ENCODE measurements around the gene GPATCH8. TPM values are rescaled to one million over a fixed set of nuclear protein-coding genes. Genes with fewer than 3 reads are reported as not detected.

GPATCH8 gene
- total and polyA plus RNA-seq, 9 of the 15 experiments (the other 6 are each of a cell fraction or from before 2014, with no cell fraction given): 10.6 to 29.6 (median 13.2) TPM

GRCh38 chr17:44385287-44386181 is 117.7 kb downstream of the GPATCH8 start (continued):
- no peak for TF ChIP-seq TBL1XR1 (IDR thresholded peaks at IDR 0.05; ENCODE audit: low read length in 2 of 2)
- no peak for TF ChIP-seq CBFB (CRISPR knock-in tag; IDR thresholded peaks at IDR 0.05)
- TF ChIP-seq JUND (IDR thresholded peaks at IDR 0.05; ENCODE audit: borderline replicate concordance, low read depth, low read length): no peak
- TF ChIP-seq JUND (tag; IDR thresholded peaks at IDR 0.05; ENCODE audit: borderline replicate concordance, low read depth, low read length): no peak
- TF ChIP-seq POU5F1 (IDR thresholded peaks at IDR 0.05; ENCODE audit: borderline replicate concordance, low read depth, low read length, partially characterized antibody): no peak
- TF ChIP-seq FOXO4 (CRISPR knock-in tag; IDR thresholded peaks at IDR 0.05): no peak
- no peak for TF ChIP-seq ZNF311 (CRISPR knock-in tag; IDR thresholded peaks at IDR 0.05)
- no peak for TF ChIP-seq SFPQ (IDR thresholded peaks at IDR 0.05; ENCODE audit: low read depth, low read length)
- TF ChIP-seq NFXL1 (CRISPR knock-in tag; IDR thresholded peaks at IDR 0.05): no peak
- no peak for TF ChIP-seq ZNF507 (tag; conservative IDR thresholded peaks at IDR 0.05)
- TF ChIP-seq TAF15 (IDR thresholded peaks at IDR 0.05; ENCODE audit: low read depth, low read length): no peak
- TF ChIP-seq CXXC5 (CRISPR knock-in tag; IDR thresholded peaks at IDR 0.05): peak; percentile 69
- no peak for TF ChIP-seq ATF4 (CRISPR knock-in tag; IDR thresholded peaks at IDR 0.05)
- no peak for TF ChIP-seq STAG1 (CRISPR knock-in tag; IDR thresholded peaks at IDR 0.05; ENCODE audit: borderline replicate concordance)
- TF ChIP-seq ZKSCAN1 (IDR thresholded peaks at IDR 0.05; ENCODE audit: low read depth, low read length): no peak
- no peak for TF ChIP-seq KAT2B (IDR thresholded peaks at IDR 0.05; ENCODE audit: low read depth, low read length)
- TF ChIP-seq, protein P1, sequence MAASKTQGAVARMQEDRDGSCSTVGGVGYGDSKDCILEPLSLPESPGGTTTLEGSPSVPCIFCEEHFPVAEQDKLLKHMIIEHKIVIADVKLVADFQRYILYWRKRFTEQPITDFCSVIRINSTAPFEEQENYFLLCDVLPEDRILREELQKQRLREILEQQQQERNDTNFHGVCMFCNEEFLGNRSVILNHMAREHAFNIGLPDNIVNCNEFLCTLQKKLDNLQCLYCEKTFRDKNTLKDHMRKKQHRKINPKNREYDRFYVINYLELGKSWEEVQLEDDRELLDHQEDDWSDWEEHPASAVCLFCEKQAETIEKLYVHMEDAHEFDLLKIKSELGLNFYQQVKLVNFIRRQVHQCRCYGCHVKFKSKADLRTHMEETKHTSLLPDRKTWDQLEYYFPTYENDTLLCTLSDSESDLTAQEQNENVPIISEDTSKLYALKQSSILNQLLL (CRISPR knock-in tag; IDR thresholded peaks at IDR 0.05; ENCODE audit: borderline replicate concordance): no peak
- TF ChIP-seq, protein P2, sequence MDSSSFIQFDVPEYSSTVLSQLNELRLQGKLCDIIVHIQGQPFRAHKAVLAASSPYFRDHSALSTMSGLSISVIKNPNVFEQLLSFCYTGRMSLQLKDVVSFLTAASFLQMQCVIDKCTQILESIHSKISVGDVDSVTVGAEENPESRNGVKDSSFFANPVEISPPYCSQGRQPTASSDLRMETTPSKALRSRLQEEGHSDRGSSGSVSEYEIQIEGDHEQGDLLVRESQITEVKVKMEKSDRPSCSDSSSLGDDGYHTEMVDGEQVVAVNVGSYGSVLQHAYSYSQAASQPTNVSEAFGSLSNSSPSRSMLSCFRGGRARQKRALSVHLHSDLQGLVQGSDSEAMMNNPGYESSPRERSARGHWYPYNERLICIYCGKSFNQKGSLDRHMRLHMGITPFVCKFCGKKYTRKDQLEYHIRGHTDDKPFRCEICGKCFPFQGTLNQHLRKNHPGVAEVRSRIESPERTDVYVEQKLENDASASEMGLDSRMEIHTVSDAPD (CRISPR knock-in tag; IDR thresholded peaks at IDR 0.05): no peak
- no peak for TF ChIP-seq MXD1 (CRISPR knock-in tag; IDR thresholded peaks at IDR 0.05; ENCODE audit: borderline replicate concordance, poor library complexity, severe bottlenecking)

All from K562 (cell line).